Stimulated activated CD4-positive, alpha-beta T cell treated with anti-CD3 and anti-CD28 coated beads, Interleukin-2, amount 100 ng/mL, for 24 hours (primary cell): ENCODE measurements around the gene ZMAT5.

Experiments used
- DNase-seq, 2 donors: peaks; one replicate each; pipeline ENCODE4 v3.0.0-alpha.2; 2020

Gene ZMAT5

GRCh38 chr22:29751669-29752068 lies 15.1 kb downstream of the ZMAT5 start:
- no peak for DNase-seq

GRCh38 chr22:29750559-29751538 lies 16.0 kb downstream of the ZMAT5 start:
- no peak for DNase-seq

GRCh38 chr22:29750029-29750428 lies 16.8 kb downstream of the ZMAT5 start:
- no peak for DNase-seq

- no peak for DNase-seq
These were observed 18.4 kb downstream of the ZMAT5 start for GRCh38 chr22:29748248-29748893.

GRCh38 chr22:29747832-29748231 lies 19.0 kb downstream of the ZMAT5 start:
- DNase-seq: no peak

GRCh38 chr22:29744902-29745301 lies 21.9 kb downstream of the ZMAT5 start:
- DNase-seq: no peak

GRCh38 chr22:29742326-29742725 lies 24.5 kb downstream of the ZMAT5 start:
- DNase-seq: no peak

GRCh38 chr22:29741926-29742325 lies 24.9 kb downstream of the ZMAT5 start:
- DNase-seq: no peak

GRCh38 chr22:29740216-29740615 lies 26.6 kb downstream of the ZMAT5 start:
- DNase-seq: no peak

GRCh38 chr22:29739346-29739875 lies 27.4 kb downstream of the ZMAT5 start:
- DNase-seq: no peak

- no peak for DNase-seq
These were observed 28.5 kb downstream of the ZMAT5 start for GRCh38 chr22:29738118-29738815.

GRCh38 chr22:29737251-29738117 lies 29.3 kb downstream of the ZMAT5 start:
- no peak for DNase-seq

- no peak for DNase-seq
These were observed 31.4 kb downstream of the ZMAT5 start for GRCh38 chr22:29735416-29735815.

- no peak for DNase-seq
These were observed 32.0 kb downstream of the ZMAT5 start for GRCh38 chr22:29734838-29735237.

GRCh38 chr22:29734406-29734805 lies 32.4 kb downstream of the ZMAT5 start:
- DNase-seq: no peak

GRCh38 chr22:29733362-29734201 lies 33.2 kb downstream of the ZMAT5 start:
- no peak for DNase-seq

GRCh38 chr22:29732883-29733282 lies 33.9 kb downstream of the ZMAT5 start:
- DNase-seq: no peak

GRCh38 chr22:29731058-29731850 lies 35.6 kb downstream of the ZMAT5 start:
- no peak for DNase-seq

GRCh38 chr22:29729161-29729560 lies 37.6 kb downstream of the ZMAT5 start:
- DNase-seq: no peak

GRCh38 chr22:29727131-29727523 lies 39.7 kb downstream of the ZMAT5 start:
- peak in 1 of 2 donors; percentile 36 for DNase-seq
